Kidney (tissue), 14 donors: ENCODE measurements around the gene OR6C76. TPM values are rescaled to one million over a fixed set of nuclear protein-coding genes. Genes with fewer than 3 reads are reported as not detected.
"Not testable (repeated sequence)": the region's sequence is repeated elsewhere in the genome, so short reads cannot be mapped to it uniquely, and the experiment has no call there.

ENCODE experiments used
- DNase-seq, 5 donors: peaks; one replicate each; pipeline ENCODE4 v3.0.0-alpha.2; 2013 to 2020
- FAIRE-seq: peaks from 2 replicates; lab custom pipeline; 2012; peaks lifted over from hg19 to GRCh38; lab: Jason Lieb, UNC
- H3K27ac ChIP-seq, 2 donors: one replicate each; pipeline ENCODE4 v1.7.0; 2013; ENCODE audit warnings: low read depth in 2 of 2, low read length in 2 of 2, inconsistent platforms in 1 of 2
- H3K27me3 ChIP-seq: one replicate; pipeline ENCODE4 v1.7.1; 2013; ENCODE audit warnings: low read length, inconsistent platforms; ENCODE audit not compliant: control insufficient read depth, insufficient read depth
- H3K36me3 ChIP-seq, 3 donors: one replicate each; pipeline versions ENCODE4 v1.7.0 to v1.7.1; 2013; ENCODE audit warnings: low read length in 3 of 3, control low read depth in 1 of 3, inconsistent platforms in 1 of 3; ENCODE audit not compliant: insufficient read depth in 3 of 3, control insufficient read depth in 2 of 3
- H3K4me1 ChIP-seq, 3 donors: one replicate each; pipeline versions ENCODE4 v1.7.0 to v1.7.1; 2013; ENCODE audit warnings: low read length in 3 of 3, inconsistent platforms in 1 of 3, low read depth in 1 of 3; ENCODE audit not compliant: control insufficient read depth in 2 of 3, insufficient read depth in 2 of 3
- H3K4me3 ChIP-seq, 3 donors: one replicate each; pipeline versions ENCODE4 v1.7.0 to v1.8.1; 2013; ENCODE audit warnings: low read length in 3 of 3, control low read depth in 1 of 3, inconsistent platforms in 1 of 3
- H3K9ac ChIP-seq, 3 donors: one replicate each; pipeline versions ENCODE4 v1.7.0 to v1.7.1; 2013; ENCODE audit warnings: low read length in 3 of 3, control low read depth in 1 of 3, inconsistent platforms in 1 of 3
- H3K9me3 ChIP-seq, 3 donors: one replicate each; pipeline versions ENCODE4 v1.7.0 to v1.7.1; 2013; ENCODE audit warnings: low read length in 3 of 3, control low read depth in 1 of 3, inconsistent platforms in 1 of 3; ENCODE audit not compliant: control insufficient read depth in 2 of 3, insufficient read depth in 1 of 3
- intact Hi-C: fragments of 100-400 bp; cut with DNase I; formaldehyde crosslinking; loops from one replicate; pipeline ENCODE4 v1.11.1; 2022
- polyA plus RNA-seq: library from polyadenylated mRNA; stranded (reverse); fragments of 350-450 nt; fragmentation: Illumina TruSeq; extraction: RNeasy Lipid Tissue Mini Kit (QIAGEN cat#74804); gene quantifications from one replicate; pipeline ENCODE4 v1.2.3, GENCODE V29; 2014; ENCODE audit warnings: low read depth, low replicate concordance; ENCODE audit not compliant: insufficient read depth
- total RNA-seq: library from RNA; stranded (reverse); fragmentation: NEBNext Ultra II Directional; extraction: Animal tissue kit (Norgen Biotek cat#: 25700); gene quantifications from one replicate; pipeline ENCODE4 v1.2.1, GENCODE V29; 2021
- TF ChIP-seq, protein P1 (sequence below): IDR thresholded peaks from 3 replicates; pipeline ENCODE4 v1.5.1; 2012; ENCODE audit warnings: mild to moderate bottlenecking, moderate library complexity, borderline replicate concordance; ENCODE audit not compliant: insufficient read depth; ENCODE audit errors: extremely low read depth
- donor health status: control.
- donor health status: control.
- donor health status: control.
- donor health status: control.
- donor health status: control.
- donor health status: DM: yes; HTN: yes; CAD: no.
- donor health status: Normal renal cell carcinoma (clear cell type).

OR6C76 gene
- total and polyA plus RNA-seq, 2 donors from 2014 or later: not detected

DNA sequence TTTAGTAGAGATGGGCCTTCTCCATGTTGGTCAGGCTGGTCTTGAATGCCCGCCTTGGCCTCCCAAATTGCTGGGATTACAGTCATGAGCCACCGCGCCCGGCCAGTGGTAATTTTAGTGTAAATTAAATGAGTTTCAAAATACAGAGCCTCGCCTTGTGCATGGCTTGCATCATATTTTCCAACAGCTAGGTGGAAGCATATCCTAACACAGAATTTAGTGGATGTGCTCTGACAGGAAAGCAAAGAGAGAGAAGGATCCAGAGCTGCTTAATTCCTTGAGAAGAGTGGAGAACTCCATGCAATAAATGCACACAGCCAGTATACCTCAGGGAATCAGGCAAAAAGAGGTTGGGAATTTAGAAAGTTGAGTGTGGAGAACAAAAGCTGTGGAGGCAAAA lies 20.3 kb downstream of the OR6C76 start:
- no peak overlapping the region for H3K9ac ChIP-seq
- peak in 1 of 5 donors; percentile 3 for DNase-seq
- intact Hi-C loops: no loop called here
- no peak overlapping the region for H3K27ac ChIP-seq
- FAIRE-seq: no peak
- no peaks in the 10 kb centered on the region for H3K36me3 ChIP-seq
- H3K4me1 ChIP-seq: no peaks in the 10 kb centered on the region
- H3K27me3 ChIP-seq: no peaks in the 10 kb centered on the region
- H3K9me3 ChIP-seq: no peaks in the 10 kb centered on the region
- H3K4me3 ChIP-seq: no peak overlapping the region
- TF ChIP-seq, protein P1, sequence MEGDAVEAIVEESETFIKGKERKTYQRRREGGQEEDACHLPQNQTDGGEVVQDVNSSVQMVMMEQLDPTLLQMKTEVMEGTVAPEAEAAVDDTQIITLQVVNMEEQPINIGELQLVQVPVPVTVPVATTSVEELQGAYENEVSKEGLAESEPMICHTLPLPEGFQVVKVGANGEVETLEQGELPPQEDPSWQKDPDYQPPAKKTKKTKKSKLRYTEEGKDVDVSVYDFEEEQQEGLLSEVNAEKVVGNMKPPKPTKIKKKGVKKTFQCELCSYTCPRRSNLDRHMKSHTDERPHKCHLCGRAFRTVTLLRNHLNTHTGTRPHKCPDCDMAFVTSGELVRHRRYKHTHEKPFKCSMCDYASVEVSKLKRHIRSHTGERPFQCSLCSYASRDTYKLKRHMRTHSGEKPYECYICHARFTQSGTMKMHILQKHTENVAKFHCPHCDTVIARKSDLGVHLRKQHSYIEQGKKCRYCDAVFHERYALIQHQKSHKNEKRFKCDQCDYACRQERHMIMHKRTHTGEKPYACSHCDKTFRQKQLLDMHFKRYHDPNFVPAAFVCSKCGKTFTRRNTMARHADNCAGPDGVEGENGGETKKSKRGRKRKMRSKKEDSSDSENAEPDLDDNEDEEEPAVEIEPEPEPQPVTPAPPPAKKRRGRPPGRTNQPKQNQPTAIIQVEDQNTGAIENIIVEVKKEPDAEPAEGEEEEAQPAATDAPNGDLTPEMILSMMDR: no peak

DNA sequence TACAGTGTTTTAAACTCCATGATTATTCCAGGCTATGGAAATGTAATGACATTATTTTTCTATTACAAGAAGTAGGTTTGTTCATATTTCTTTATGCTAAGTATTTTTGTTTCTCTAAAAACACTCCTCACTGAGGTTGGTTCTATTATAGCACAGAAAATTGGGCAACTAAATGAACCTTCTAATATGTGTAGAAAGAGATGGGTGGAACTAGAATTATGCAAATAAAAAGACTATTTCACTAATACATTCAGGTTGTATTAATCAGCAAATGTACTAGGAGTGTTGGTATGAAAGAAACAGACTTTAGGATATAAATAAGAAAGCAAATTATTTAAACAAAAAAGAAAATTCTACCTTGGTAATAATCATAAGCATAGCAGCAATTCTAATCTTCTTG lies 22.8 kb downstream of the OR6C76 start:
- Histone ChIP-seq H3K27ac (no peak overlapping the region), H3K4me3 (no peak overlapping the region), H3K4me1 (no peaks in the 10 kb centered on the region), H3K36me3 (no peaks in the 10 kb centered on the region), H3K9me3 (no peaks in the 10 kb centered on the region), H3K27me3 (no peaks in the 10 kb centered on the region), H3K9ac (no peak overlapping the region)
- intact Hi-C loops: no loop called here
- TF ChIP-seq, protein P1: no peak
- FAIRE-seq (no peak), DNase-seq (no peak)

DNA sequence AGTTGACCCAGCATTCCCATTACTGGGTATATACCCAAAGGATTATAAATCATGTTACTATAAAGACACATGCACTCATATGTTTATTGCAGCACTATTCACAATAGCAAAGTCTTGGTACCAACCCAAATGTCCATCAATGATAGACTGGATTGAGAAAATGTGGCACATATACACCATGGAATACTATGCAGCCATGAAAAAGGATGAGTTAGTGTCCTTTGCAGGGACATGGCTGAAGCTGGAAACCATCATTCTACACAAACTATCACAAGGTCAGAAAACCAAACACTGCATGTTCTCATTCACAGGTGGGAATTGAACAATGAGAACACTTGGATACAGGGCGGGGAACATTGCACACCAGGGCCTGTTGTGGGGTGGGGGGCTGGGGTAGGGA lies 38.9 kb downstream of the OR6C76 start:
- intact Hi-C loops, FAIRE-seq, DNase-seq: not testable (repeated sequence)

DNA sequence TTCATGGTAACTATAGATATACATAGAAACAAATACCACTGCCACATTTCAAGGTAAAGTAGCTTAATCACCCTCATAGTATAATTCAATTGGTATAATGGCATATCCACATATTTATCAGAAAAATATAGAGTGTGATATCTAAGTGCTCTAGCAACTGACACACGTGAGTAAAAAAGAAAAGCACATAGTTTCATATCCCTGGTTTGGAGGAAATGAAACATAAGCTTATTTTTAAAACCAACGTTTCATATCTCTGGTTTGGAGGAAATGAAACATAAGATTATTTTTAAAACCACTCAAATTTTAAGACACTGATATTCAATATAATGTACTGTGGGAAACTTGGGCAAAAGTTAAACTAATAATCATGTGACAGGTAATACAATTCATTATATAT lies 41.8 kb downstream of the OR6C76 start:
- no peaks in the 10 kb centered on the region for H3K27me3 ChIP-seq
- FAIRE-seq (no peak), DNase-seq (no peak)
- H3K9ac ChIP-seq: no peak overlapping the region
- H3K36me3 ChIP-seq: no peaks in the 10 kb centered on the region
- H3K27ac ChIP-seq: no peak overlapping the region
- intact Hi-C loops: no loop called here
- H3K4me3 ChIP-seq: no peak overlapping the region
- TF ChIP-seq, protein P1: no peak
- H3K4me1 ChIP-seq: no peaks in the 10 kb centered on the region
- no peaks in the 10 kb centered on the region for H3K9me3 ChIP-seq

More for the DNA sequence above, 38.9 kb downstream of the OR6C76 start:
- not testable (repeated sequence) for H3K27me3 ChIP-seq, H3K36me3 ChIP-seq, H3K9me3 ChIP-seq, H3K4me1 ChIP-seq, H3K27ac ChIP-seq, H3K9ac ChIP-seq, H3K4me3 ChIP-seq
